Medulla oblongata (tissue), 1 donor: ENCODE data around the gene IL33.

Experiments used
- DNase-seq: peaks from one replicate; pipeline ENCODE4 v3.0.0-alpha.2; 2015; ENCODE audit errors: extremely low spot score

The IL33 gene

GRCh38 chr9:6216951-6217350, 1.3 kb downstream of the IL33 start:
- DNase-seq, result no peak

- no peak for DNase-seq
Observed at GRCh38 chr9:6218099-6218502, 2.5 kb downstream of the IL33 start.

GRCh38 chr9:6219040-6219439, 3.4 kb downstream of the IL33 start:
- no peak for DNase-seq

GRCh38 chr9:6219981-6220380, 4.4 kb downstream of the IL33 start:
- no peak for DNase-seq

GRCh38 chr9:6224393-6225154, 9.0 kb downstream of the IL33 start:
- peak; percentile 25 for DNase-seq

- no peak for DNase-seq
Observed at GRCh38 chr9:6226696-6227095, 11.1 kb downstream of the IL33 start.

- no peak for DNase-seq
Observed at GRCh38 chr9:6229186-6229585, 13.6 kb downstream of the IL33 start.

GRCh38 chr9:6229619-6230018, 14.0 kb downstream of the IL33 start:
- DNase-seq, result no peak

GRCh38 chr9:6230037-6230780, 14.6 kb downstream of the IL33 start:
- DNase-seq, result no peak

- DNase-seq, result no peak
Observed at GRCh38 chr9:6232336-6232945, 16.8 kb downstream of the IL33 start.

GRCh38 chr9:6234014-6234413, 18.4 kb downstream of the IL33 start:
- no peak for DNase-seq

- DNase-seq, result no peak
Observed at GRCh38 chr9:6237267-6237666, 21.7 kb downstream of the IL33 start.

- no peak for DNase-seq
Observed at GRCh38 chr9:6239048-6239461, 23.4 kb downstream of the IL33 start.

- no peak for DNase-seq
Observed at GRCh38 chr9:6239694-6240093, 24.1 kb downstream of the IL33 start.

GRCh38 chr9:6243746-6244145, 28.1 kb downstream of the IL33 start:
- DNase-seq, result no peak

- DNase-seq, result no peak
Observed at GRCh38 chr9:6247266-6247665, 31.7 kb downstream of the IL33 start.

- DNase-seq, result no peak
Observed at GRCh38 chr9:6268826-6269397, 53.3 kb downstream of the IL33 start.

- no peak for DNase-seq
Observed at GRCh38 chr9:6270896-6271295, 55.3 kb downstream of the IL33 start.

GRCh38 chr9:6271508-6272228, 56.1 kb downstream of the IL33 start:
- no peak for DNase-seq

GRCh38 chr9:6272229-6272598, 56.6 kb downstream of the IL33 start:
- DNase-seq, result no peak

GRCh38 chr9:6277417-6277816, 61.8 kb downstream of the IL33 start:
- no peak for DNase-seq

- DNase-seq, result no peak
Observed at GRCh38 chr9:6301858-6302257, 86.3 kb downstream of the IL33 start.
